LHCN-M2 (cell line): ENCODE data around the gene PSD2. TPM values are rescaled to one million over a fixed set of nuclear protein-coding genes. Genes with fewer than 3 reads are reported as not detected.
"Not testable (repeated sequence)": the region's sequence is repeated elsewhere in the genome, so short reads cannot be mapped to it uniquely, and the experiment has no call there.

ENCODE experiments used
- DNase-seq: peaks from one replicate; pipeline ENCODE4 v3.0.0-alpha.2; 2012; ENCODE audit warnings: low read depth
- total RNA-seq: library from RNA; depleted of rRNA; stranded (reverse); fragments of >200 nt; gene quantifications from 2 replicates; pipeline ENCODE4 v1.2.3, GENCODE V29; 2014

Gene PSD2
- total RNA-seq, 1 experiment from 2014 or later: not detected

DNA sequence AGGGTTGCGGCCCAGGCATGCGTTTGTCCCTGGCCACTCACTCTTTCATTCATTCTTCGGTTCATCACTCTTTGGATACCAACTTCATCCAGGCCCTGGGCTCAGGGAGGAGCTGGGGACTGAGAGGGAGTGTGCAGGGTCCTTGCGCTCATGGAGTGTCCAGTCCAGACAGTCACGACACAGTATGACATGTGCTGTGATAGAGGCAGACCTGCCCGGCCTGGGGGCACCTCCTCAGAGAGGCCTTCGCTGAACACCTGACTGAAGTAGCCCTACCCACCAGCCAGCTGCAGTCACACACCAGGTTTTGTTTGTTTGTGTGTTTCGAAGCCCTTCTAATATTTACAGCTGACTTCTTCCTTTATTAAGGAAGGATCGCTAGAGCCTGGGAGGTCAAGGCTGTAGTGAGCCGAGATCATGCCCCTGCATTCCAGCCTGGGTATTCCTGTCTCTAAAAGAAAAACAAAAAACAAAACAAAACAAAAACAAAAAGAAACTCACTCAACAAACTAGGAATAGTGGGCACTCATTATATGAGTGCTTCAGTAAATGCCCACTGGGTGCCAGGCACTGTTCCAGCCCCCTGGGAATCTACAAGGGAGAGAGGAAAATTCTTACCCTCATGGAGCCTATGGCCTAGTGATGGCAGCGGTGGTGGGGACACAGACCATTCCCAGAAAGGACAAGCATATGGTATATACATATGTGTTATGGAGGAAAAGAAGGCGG lies 6.3 kb upstream of the PSD2 start:
- DNase-seq: no peak

DNA sequence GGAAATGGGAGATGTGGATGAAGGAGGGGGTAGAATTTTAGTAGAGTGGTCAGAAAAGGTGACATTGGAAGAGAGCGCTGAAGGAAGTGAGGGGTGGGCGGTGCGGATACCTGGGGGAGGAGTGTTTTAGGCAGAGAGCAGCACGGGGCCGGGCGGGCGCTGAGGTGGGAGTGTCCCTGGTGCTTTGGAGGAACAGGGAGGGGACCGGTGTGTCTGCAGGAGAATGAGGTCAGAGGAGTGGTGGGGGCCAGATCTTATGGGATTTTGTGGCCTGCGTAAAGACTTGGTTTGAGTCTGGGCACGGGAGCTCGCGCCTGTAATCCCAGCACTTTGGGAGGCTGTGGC lies 5.8 kb upstream of the PSD2 start:
- no peak for DNase-seq

DNA sequence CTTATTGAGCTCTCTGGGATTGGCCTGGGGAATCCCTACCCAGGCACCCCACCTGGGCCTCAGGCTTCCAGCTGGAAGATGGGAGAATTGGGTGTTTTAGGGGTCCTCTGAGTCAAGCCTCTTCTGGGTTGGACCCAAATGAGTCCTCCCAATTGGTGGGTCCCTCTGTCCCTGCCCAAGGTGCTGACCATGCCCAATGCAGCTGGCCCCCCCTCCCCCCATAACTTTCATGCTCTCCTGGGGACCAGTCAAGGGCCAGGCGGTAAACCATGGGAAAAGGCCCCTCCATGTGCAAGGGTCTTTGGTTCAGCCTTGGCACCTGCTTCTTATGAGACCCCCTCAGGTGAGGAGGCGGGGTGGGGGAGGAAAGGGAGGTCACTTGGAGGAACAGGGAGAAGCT lies 3.4 kb upstream of the PSD2 start:
- DNase-seq: no peak

DNA sequence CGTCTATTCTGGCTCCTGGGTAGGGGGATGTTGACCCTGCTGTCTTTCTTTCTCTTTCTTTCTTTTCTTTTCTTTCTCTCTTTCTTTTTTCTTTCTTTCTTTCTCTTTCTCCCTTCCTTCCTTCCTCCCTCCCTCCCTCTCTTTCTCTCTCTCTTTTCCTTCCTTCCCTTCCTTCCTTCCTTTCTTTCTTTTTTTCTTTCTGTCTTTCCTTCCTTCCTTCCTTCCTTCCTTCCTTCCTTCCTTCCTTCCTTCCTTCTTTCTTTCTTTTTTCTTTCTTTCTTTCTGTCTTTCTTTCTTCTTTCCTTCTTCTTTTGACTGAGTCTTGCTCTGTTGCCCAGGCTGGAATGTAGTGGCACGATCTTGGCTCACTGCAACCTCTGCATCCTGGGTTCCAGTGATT lies 3.0 kb upstream of the PSD2 start:
- not testable (repeated sequence) for DNase-seq

DNA sequence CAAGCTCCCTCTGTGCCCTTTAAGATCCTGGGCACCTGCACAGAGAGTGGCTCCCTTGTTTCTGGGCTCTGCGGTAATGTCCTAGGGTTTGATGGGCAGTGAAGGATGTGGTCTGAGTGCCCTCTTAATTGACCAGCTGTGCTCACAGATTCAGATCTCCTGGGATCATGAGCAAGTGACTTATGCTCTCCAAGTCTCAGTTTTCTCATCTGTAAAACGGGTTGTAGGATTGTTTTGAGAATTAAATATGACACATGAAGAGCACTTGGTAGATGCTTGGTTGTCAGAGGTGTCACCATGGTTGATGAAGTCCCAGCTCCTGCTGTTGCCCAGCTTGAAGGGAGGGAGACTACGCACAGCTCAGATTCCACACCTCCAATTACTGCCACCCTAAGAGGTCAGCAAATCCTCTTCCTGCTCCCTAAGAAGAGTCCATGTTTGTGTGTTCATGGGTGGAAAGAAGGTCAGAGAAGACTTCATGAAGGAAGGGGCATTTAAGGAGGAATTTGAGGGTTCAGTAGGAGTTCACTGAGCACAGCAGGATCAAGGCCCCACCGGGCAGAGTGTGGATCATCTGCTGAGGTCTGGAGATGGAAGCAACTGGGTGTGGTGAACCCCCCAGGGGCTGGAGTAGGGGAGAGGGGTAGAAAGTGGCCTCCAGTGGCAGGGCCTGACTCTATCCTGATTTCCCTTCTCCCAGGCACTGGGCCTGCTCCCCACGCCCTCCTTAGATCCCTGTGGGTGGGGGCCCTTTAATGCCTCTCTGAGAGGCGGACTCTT lies 1.4 kb upstream of the PSD2 start:
- no peak for DNase-seq

DNA sequence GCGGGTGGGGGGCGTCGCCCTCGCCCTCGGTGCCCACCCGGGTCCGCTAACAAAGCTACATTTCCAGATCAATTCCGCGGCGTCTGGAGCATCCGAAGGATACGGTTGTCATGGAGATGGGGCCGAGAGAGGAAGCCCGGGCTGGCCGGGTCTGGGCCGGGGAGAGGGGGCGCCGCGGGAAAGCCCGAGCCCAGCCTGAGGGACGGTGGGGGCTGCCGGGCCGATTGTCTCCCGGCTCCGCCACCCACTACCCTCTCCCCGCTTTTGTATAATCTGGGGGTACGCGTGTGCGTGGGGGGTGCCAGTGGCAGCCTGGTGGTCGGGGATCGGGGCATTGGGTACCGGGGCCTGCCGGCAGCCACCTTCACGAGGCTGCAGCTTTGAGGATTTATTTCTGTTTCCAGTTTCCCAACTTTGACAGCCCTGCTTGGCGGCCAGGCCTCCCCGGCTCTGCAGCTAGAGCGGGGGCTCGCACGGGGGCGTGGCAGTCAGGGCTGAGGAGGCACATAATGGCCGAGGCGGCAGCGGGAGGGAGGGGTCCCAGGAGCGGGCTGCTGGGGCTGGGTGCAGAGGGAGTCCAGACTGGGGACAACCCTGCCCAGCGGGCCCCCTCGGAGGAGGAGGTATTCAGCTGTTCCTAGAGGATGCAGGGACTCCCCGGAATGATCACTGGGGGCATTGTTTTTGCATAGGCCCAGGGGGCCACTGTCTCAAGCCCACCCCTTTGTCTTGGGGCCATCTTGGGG lies 626 bp downstream of the PSD2 start:
- DNase-seq: no peak

DNA sequence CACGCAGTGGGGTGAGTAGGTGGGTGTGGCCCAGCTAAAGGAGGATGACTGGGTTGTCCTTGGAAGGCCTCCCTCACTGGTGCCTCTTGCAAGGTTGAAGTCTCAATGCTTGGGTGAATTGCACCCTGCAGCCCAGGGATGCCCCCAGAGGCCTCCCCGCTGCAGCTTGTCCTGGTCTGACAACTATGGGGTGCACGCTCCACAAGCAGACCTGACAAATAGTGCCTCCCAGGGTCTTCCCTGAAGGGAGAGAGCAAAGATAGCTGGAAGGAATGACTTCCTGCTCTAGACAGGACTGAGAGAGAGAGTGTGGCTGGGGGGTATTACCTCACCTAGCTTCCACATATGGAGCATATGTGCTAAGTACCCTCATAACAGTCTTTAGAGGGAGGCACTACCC lies 1.7 kb downstream of the PSD2 start:
- no peak for DNase-seq

DNA sequence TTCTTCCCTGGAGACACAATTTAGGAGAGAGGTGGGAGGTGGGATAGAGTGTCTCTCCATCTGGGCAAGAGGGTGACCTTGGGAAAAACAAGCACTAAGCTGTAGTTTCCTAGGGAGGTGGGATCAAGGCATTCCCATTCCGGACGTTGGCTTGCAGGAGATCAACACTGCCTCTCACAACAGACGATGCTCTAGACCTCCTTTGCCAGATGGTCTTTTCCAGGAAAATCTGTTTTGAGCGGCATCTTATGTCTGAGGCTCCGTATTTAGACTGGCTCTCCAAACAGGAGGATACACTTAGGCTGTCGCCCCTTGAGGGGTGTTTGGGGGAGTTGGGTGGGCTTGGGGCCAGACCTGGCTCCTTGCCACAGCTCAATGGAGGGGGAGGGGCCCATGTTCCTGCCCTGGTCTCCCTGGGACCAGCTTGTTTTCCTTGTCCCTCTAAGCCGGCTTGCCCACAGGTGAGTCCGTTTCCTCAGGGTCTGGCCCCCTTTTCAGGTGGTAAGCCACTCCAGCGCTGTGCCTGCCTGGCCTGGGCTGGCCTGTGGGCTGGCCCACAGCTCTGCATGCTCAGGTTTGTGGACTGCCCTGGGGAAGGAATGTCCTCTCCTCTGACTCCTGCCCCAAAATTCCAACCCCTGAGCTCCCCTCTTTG lies 2.4 kb downstream of the PSD2 start:
- DNase-seq: no peak

DNA sequence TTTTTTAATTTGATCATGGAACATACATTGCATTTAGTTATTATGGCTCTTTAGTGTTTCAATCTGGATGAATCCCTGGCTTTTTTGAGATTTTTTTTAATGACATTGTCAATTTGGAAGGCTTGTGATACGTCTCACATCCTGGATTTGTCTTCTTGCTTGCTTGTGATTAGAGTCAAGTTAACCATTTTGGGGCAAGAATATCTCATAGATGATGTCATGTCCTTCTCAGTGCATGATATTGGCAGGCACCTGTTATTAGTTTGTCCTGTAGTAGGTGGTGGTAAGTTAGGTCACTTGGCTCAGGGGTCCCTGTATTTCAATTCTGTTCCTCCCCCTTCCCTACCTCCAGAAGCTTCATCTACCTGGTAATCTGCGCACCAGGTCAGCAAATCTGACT lies 3.3 kb downstream of the PSD2 start:
- DNase-seq: no peak

DNA sequence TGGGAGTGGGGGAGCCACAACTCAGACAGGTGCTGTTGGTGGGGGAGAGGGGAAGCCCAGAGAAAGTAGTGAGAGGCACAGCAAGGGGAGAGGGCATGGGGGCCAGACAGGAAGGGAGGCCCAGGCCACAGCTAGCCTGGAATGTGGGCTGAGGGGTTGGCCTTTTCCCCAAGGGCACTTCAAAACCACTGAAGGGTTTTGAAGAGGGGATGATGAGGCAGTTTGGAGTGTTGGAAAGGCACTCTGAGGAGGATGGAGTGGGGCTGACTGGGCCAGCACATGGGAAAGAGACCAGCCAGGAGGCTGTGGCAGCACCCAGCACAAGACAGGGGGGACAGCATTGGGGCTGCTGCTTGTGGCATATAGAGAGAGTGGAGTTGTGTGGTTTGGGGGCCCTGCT lies 3.8 kb downstream of the PSD2 start:
- DNase-seq: no peak

DNA sequence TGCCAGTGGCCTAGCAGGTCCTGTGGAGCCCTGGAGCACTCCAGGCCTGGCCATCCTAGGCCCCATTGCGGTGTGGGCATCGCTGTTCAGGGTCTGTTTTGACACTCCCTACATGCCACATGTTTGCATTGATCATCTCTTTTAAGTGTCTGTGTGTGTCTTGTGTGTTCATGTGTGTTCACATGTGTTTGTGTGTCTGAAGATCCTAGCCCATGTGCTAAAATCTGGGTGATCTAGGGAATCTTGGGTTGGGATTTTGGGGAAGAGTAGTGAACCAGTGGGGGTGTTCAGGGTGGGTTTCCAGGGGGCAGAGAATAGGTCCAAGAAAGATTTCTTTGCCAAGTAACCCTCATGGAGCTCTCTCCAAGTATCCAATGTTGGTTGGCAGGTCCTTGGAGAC lies 8.4 kb downstream of the PSD2 start:
- no peak for DNase-seq

DNA sequence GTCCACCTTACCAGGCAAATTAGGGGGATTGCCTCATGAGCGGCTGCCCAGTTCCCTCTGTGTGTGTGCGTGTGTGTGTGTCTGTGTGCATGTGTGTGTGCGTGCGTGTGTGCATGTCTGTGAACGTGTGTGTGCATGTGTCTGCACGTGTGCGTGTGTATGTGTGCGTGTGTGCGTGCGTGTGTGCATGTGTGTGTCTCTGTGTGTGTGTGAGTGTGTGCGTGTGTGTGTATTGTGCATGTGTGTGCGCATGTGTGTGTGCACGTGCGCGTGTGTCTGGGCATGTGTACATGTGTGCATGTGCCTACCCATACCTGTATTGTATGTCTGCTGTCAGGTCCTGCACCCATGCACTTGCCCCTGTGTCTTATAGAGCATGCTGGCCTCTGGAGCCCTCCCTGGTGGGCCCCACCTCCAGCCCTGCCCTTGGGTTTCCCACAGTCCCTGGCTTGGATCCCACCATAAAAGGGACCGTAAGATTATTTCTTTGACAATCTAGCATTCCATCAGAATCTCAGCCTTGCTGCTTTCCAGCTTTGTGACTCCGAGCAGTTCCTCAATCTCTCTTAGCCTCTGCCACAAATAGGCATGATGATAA lies 9.3 kb downstream of the PSD2 start:
- no peak for DNase-seq

DNA sequence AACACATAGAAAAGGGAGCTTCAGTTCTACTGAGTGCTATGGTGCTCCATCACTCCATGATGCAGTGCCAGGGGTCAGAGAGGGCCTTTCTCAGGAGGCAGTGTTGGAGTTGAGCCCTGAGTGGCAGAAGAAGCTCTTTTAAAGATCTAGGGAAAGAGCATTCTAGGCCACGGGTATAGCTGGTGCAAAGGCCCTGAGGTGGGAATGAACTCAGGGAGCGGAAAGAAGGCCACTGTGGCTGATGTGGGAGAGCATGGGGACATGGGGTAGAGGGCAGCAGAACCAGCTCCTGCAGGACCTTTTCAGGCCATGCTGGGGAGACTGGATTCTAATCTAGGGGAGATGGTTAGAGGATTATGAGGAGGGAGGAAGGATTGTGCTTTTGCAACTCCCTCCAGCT lies 9.9 kb downstream of the PSD2 start:
- no peak for DNase-seq

DNA sequence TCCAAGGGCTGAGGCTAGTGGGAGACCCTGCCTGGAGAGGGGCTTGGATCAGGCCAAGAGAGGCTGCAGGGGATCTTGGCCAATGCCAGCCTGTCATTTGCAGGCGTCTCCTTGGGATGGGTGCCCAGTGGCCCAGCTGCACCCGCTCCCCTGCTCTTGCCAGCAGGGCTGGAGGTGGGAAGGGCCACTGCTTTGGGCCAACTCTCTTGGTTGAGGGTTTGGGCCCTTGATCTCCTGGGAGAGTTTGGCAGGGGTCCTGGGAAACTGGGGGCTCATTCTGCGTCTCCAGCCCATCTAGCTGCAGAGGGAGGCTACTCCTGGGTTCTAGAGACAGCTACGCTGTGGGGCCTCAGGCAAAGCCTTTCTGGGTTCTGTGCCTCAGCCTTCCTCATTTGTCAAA lies 10.5 kb downstream of the PSD2 start:
- no peak for DNase-seq

DNA sequence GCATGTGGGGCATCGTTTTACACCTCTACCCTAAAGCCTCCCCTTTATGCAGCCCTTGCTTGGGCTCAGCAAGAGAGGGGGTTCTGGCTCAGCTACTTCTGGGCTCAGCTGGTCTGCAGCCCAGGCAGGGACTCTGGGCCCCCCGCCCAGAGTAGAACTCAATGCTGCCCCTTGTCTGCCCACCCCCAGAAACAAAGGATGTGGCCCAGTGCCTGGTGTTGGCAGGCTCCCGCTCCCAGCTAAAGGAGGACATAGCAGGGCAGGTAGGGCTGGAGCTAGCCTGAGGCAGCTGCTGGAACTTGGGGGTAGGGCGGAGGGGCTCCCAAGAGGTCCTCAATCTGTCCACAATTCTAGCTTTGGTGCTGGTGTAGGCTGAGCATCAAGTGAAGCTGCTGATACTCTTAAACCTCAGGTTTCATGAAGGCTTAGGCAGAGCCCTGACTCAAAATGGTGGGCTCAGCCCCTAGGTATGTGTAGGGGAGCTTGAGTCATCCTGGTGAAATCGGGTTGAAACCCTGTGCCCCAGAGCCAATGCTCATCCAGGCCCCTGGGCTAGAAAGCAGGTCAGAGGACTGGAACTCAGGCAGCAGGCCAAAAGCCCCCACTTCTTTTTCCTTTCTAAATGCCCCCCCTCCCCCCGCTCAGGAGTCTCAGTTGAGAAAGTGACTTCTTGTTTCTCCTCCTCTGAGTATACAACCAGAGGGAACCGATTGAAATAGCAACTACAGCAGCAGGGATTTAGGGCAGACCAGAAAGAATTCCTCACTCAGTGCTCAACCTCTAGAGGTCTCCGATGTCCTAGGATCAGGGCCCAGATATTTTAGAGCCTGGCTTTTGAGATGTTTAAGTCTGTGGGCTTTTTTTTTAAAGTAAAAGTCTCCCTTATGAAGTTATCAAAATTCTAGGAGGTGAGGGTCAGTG lies 11.4 kb downstream of the PSD2 start:
- no peak for DNase-seq

DNA sequence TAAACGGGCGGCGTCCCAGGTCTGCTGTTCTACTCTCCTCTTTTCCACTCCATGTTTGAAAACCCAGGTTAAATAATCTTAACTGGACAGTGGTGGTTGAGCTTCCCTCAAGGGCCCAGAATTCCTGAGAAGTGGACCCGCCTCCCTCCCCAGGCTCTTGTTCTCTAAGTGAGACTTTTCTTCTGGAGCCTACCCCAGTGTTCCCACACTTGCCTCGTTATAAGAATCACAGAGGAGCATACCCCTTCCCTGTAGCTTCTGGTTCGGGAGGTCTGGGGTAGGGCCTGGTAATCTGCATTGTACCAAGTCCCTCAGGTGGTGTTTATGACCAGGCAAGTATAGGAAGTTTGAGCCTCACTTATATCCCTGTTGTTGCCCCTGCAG lies 12.0 kb downstream of the PSD2 start:
- DNase-seq: no peak

DNA sequence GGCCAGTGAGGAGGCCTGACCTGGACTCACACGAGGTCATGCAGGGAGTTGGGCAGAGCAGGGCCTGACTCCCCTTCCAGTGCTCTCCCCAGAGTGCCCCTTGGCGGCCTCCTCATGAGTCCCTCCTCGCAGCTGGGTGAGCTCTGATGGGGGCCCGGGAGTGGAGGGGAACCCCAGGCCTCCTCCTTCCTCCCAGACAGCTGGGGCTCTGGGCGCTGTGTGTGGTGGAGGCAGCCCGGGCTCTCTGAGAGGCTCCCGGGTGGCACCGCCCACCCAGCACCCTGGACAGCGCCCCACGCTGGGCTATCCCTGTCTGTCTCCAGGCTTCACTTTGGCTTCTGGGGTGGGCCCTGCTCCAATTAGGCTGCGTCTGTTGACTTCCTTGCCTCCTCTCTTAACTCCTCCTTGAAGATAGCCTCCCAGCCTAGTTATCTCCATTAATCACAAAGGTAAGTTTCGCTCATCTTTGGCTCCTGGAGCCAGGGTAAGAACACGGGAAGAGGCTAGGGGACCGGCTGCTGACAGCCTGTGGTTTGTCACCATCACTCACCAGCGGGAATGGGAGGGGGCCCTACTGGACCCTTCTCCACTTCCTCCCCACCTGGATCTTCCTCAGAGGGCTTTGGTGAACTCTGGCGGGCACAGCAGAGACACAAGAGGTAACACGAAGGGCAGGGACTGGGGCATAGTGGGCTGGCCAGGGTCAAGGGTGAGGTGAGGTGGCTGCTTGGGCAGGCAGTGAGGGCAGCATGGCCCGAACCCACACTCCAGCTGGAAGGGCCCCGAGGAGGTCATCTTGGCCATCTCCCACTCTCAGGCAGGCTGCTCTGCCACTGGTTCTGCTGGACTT lies 13.1 kb downstream of the PSD2 start:
- peak; percentile 29 for DNase-seq

DNA sequence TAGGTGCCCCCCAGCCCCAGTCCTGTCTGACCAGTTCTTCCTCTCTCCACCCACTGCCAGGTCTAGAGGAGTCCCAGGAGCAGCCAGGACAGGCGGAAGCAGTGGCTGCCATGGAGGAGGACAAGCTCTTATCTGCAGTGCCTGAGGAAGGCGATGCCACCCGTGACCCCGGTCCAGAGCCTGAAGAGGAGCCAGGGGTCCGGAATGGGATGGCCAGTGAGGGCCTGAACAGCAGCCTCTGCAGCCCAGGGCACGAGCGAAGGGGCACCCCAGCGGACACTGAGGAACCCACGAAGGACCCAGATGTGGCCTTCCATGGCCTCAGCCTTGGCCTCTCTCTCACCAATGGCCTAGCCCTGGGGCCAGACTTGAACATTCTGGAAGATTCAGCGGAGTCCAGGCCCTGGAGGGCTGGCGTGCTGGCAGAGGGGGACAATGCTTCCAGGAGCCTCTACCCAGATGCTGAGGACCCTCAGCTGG lies 13.8 kb downstream of the PSD2 start:
- no peak for DNase-seq
